OCI-LY3 (cell line): Measurements from ENCODE around the gene LRRC37A.
"Not testable (repeated sequence)": the region's sequence is repeated elsewhere in the genome, so short reads cannot be mapped to it uniquely, and the experiment has no call there.

Source experiments
- H2AFZ ChIP-seq: fragments of 200-600, 300-600 bp; shearing (Covaris generic); 2 replicates; pipeline ENCODE4 v1.6.0; 2014; ENCODE audit warnings: antibody characterized with exemption, low read depth, low read length
- H3K27ac ChIP-seq: fragments of 200-600, 300-600 bp; sonication (generic); 2 replicates; pipeline ENCODE4 v1.5.1; 2014; ENCODE audit warnings: mild to moderate bottlenecking, low read length, moderate library complexity, mixed read lengths
- H3K27me3 ChIP-seq: fragments of 200-600, 300-600 bp; sonication (generic); 2 replicates; pipeline ENCODE4 v1.6.1; 2014; ENCODE audit warnings: low read depth, low read length, mixed read lengths
- H3K36me3 ChIP-seq: fragments of 200-600, 300-600 bp; sonication (generic); replicated peaks from 2 replicates; pipeline ENCODE3; 2014; ENCODE audit warnings: low read depth, low read length, mixed read lengths
- H3K4me1 ChIP-seq: fragments of 300-600, 200-600 bp; sonication (generic); 2 replicates; pipeline ENCODE4 v1.6.1; 2014; ENCODE audit warnings: low read length, mixed read lengths
- H3K4me2 ChIP-seq: fragments of 200-600, 300-600 bp; sonication (generic); 2 replicates; pipeline ENCODE4 v1.6.1; 2014; ENCODE audit warnings: low read length, mixed read lengths
- H3K4me3 ChIP-seq: fragments of 300-600, 200-600 bp; sonication (generic); 2 replicates; pipeline ENCODE4 v1.5.1; 2014; ENCODE audit warnings: antibody characterized with exemption, mild to moderate bottlenecking, low read length, moderate library complexity
- H3K79me2 ChIP-seq: fragments of 300-600, 200-600 bp; shearing (Covaris generic); 2 replicates; pipeline ENCODE4 v1.6.1; 2014; ENCODE audit warnings: mild to moderate bottlenecking, low read length, mixed read lengths
- H3K9ac ChIP-seq: fragments of 300-600, 200-600 bp; shearing (Covaris generic); 2 replicates; pipeline ENCODE4 v1.6.0; 2014; ENCODE audit warnings: mild to moderate bottlenecking, low read length, moderate library complexity
- H3K9me3 ChIP-seq: fragments of 200-600, 300-600 bp; shearing (Covaris generic); 2 replicates; pipeline ENCODE4 v1.6.1; 2014; ENCODE audit warnings: low read length, mixed read lengths; ENCODE audit not compliant: insufficient read depth
- H4K20me1 ChIP-seq: fragments of 200-600, 300-600 bp; sonication (generic); 2 replicates; pipeline ENCODE4 v1.6.1; 2016; ENCODE audit warnings: low read length, mixed read lengths; ENCODE audit not compliant: insufficient read depth
- CTCF ChIP-seq: fragments of 200-600, 300-600 bp; sonication (generic); IDR thresholded peaks from 2 replicates; pipeline ENCODE4 v1.5.1; 2014; ENCODE audit warnings: antibody characterized with exemption, low read length, low read depth
- EZH2phosphoT487 ChIP-seq: fragments of 200-600 bp; shearing (Covaris generic); IDR thresholded peaks from 2 replicates; pipeline ENCODE4 v1.6.1; 2018; ENCODE audit warnings: antibody characterized with exemption, mixed run types, low read depth

Gene LRRC37A

GRCh38 chr17:46270032-46270431, 24.9 kb upstream of the LRRC37A start:
- TF ChIP-seq CTCF (no peak), EZH2phosphoT487 (no peak)
- no peak overlapping the region for H3K4me2 ChIP-seq
- H3K9ac ChIP-seq: no peak overlapping the region
- no peaks in the 10 kb centered on the region for H3K27me3 ChIP-seq
- no peaks in the 10 kb centered on the region for H3K36me3 ChIP-seq
- H4K20me1 ChIP-seq: no peaks in the 10 kb centered on the region
- no peak overlapping the region for H3K27ac ChIP-seq
- no peak overlapping the region for H3K4me3 ChIP-seq
- no peak overlapping the region for H2AFZ ChIP-seq
- peaks cover 12% of the 10 kb centered on the region for H3K4me1 ChIP-seq
- no peaks in the 10 kb centered on the region for H3K79me2 ChIP-seq
- no peaks in the 10 kb centered on the region for H3K9me3 ChIP-seq

GRCh38 chr17:46273541-46274236, 21.2 kb upstream of the LRRC37A start:
- Histone ChIP-seq H3K27me3 (no peaks in the 10 kb centered on the region), H3K36me3 (no peaks in the 10 kb centered on the region)

GRCh38 chr17:46274238-46274637, 20.7 kb upstream of the LRRC37A start:
- Histone ChIP-seq H2AFZ (no peak overlapping the region), H3K27me3 (no peaks in the 10 kb centered on the region), H3K36me3 (no peaks in the 10 kb centered on the region), H3K4me3 (no peak overlapping the region), H3K4me2 (no peak overlapping the region), H3K79me2 (no peaks in the 10 kb centered on the region), H3K9ac (no peak overlapping the region), H3K27ac (no peak overlapping the region), H3K4me1 (peaks cover 6% of the 10 kb centered on the region; the same call in 1 of the 2 replicates), H4K20me1 (no peaks in the 10 kb centered on the region), H3K9me3 (no peaks in the 10 kb centered on the region)
- TF ChIP-seq CTCF (no peak), EZH2phosphoT487 (no peak)

More at GRCh38 chr17:46273541-46274236, 21.2 kb upstream of the LRRC37A start:
- no peak overlapping the region for H3K9ac ChIP-seq
- H3K27ac ChIP-seq: no peak overlapping the region
- H3K4me2 ChIP-seq: no peak overlapping the region
- no peak for TF ChIP-seq CTCF
- no peaks in the 10 kb centered on the region for H3K9me3 ChIP-seq
- no peak overlapping the region for H3K4me3 ChIP-seq
- H4K20me1 ChIP-seq: no peaks in the 10 kb centered on the region
- no peak overlapping the region for H2AFZ ChIP-seq
- no peaks in the 10 kb centered on the region for H3K79me2 ChIP-seq
- peaks cover 6% of the 10 kb centered on the region; the same call in 1 of the 2 replicates for H3K4me1 ChIP-seq

GRCh38 chr17:46276728-46277479, 18.0 kb upstream of the LRRC37A start:
- H3K27ac ChIP-seq: not testable (repeated sequence)

GRCh38 chr17:46281336-46281735, 13.6 kb upstream of the LRRC37A start:
- H3K4me3 ChIP-seq, H3K27ac ChIP-seq, H2AFZ ChIP-seq, H3K4me2 ChIP-seq, H3K9me3 ChIP-seq, H3K36me3 ChIP-seq, H3K79me2 ChIP-seq, H3K27me3 ChIP-seq, H3K9ac ChIP-seq, H4K20me1 ChIP-seq, H3K4me1 ChIP-seq: not testable (repeated sequence)

More at GRCh38 chr17:46276728-46277479, 18.0 kb upstream of the LRRC37A start:
- H2AFZ ChIP-seq, H4K20me1 ChIP-seq, H3K27me3 ChIP-seq, H3K4me2 ChIP-seq, H3K9ac ChIP-seq, H3K4me1 ChIP-seq, H3K79me2 ChIP-seq, H3K36me3 ChIP-seq, H3K4me3 ChIP-seq, H3K9me3 ChIP-seq: not testable (repeated sequence)

GRCh38 chr17:46282635-46283034, 12.3 kb upstream of the LRRC37A start:
- H4K20me1 ChIP-seq, H3K4me1 ChIP-seq, H2AFZ ChIP-seq, H3K9me3 ChIP-seq, H3K4me3 ChIP-seq, H3K9ac ChIP-seq, H3K36me3 ChIP-seq, H3K27me3 ChIP-seq, H3K79me2 ChIP-seq, H3K4me2 ChIP-seq, H3K27ac ChIP-seq: not testable (repeated sequence)

- H3K4me3 ChIP-seq, H3K27me3 ChIP-seq, H3K4me1 ChIP-seq, H3K9me3 ChIP-seq, H3K79me2 ChIP-seq, H3K4me2 ChIP-seq, H2AFZ ChIP-seq, H3K9ac ChIP-seq, H3K27ac ChIP-seq, H4K20me1 ChIP-seq, H3K36me3 ChIP-seq: not testable (repeated sequence)
Measured at GRCh38 chr17:46284467-46284866, 10.5 kb upstream of the LRRC37A start.
